ENCODE data around the gene DOCK2. TPM values are rescaled to one million over a fixed set of nuclear protein-coding genes. Genes with fewer than 3 reads are reported as not detected.
A peak's percentile ranks its signal among the peaks of the same experiment; 100 is the strongest.

DOCK2 gene
- total RNA-seq, 2 experiments from 2014 or later = 161 to 205 TPM

- Histone ChIP-seq H3K27ac (ENCODE audit: low read depth, low read length, poor library complexity, severe bottlenecking) (no peak overlapping the region), H3K4me3 (ENCODE audit: low read depth, low read length, poor library complexity, severe bottlenecking) (no peak overlapping the region), H2AFZ (ENCODE audit: low read length) (no peak overlapping the region), H3K4me1 (ENCODE audit: insufficient read depth, low read length, poor library complexity, severe bottlenecking) (peaks cover 13% of the 10 kb centered on the region), H3K4me2 (ENCODE audit: low read length) (0 out of 2 replicates have a peak overlapping the region, but pooled peaks have one; percentile 27), H4K20me1 (ENCODE audit: insufficient read depth, low read length) (no peaks in the 10 kb centered on the region), H3K9me3 (ENCODE audit: low read length) (no peaks in the 10 kb centered on the region), H3K79me2 (ENCODE audit: insufficient read depth, low read depth, low read length) (no peaks in the 10 kb centered on the region), H3K9me2 (ENCODE audit: insufficient read depth, low read length) (no peaks in the 10 kb centered on the region), H3K36me3 (ENCODE audit: insufficient read depth, low read length) (peaks cover 14% of the 10 kb centered on the region; the same call in 1 of the 2 replicates)
- DNase-seq (ENCODE audit: low spot score) = no peak
- ChIA-PET CTCF (ENCODE audit: unreplicated experiment) (no interaction called here), POLR2A (interaction anchor here (0.6 to 0.7 kb wide), 2 partner anchors 457 to 561 kb away, joined by 3 read pairs; no protein-coding TSS in a partner anchor)
- no TSS peak for BruUV-seq (replicated peaks)
- intact Hi-C loops (cut with micrococcal nuclease; ENCODE audit: unreplicated experiment) = no loop called here
- TF ChIP-seq CTCF (conservative IDR thresholded peaks at IDR 0.05; ENCODE audit: low read length) = no peak
- no peak for TF ChIP-seq EZH2phosphoT487 (IDR thresholded peaks at IDR 0.05; ENCODE audit: borderline replicate concordance, low read depth, low read length)
Measured at GRCh38 chr5:169893571-169893970, 256.5 kb downstream of the DOCK2 start.

DNA sequence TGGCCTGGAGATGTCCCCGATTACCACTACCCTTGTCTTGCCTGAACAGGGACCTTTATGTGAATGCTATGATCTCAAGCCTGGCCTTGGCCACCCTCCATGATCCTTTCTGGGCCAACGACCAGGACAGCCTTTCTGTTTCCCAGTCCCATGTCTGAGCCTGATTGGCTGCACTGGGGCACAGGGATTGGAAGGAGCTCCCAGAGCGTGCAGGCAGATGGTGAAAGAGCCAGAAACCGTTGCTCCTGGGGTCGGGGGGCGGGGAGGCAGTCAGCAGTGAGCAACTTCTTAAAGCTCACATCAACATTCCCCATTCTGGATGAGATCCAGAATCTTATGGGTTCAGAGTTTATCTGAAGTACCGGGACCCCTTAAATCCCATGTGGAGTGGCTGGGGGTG, 258.9 kb downstream of the DOCK2 start:
- CTCF ChIA-PET (ENCODE audit: unreplicated experiment) = no interaction called here

More for the DNA sequence above, 258.9 kb downstream of the DOCK2 start:
- POLR2A ChIA-PET = interaction anchor here (2.0 kb wide), 1 partner anchor 14 kb away, joined by 5 read pairs; no protein-coding TSS in a partner anchor
- intact Hi-C loops (cut with micrococcal nuclease; ENCODE audit: unreplicated experiment) = no loop called here
- Histone ChIP-seq H3K4me3 (ENCODE audit: low read depth, low read length, poor library complexity, severe bottlenecking) (no peak overlapping the region), H2AFZ (ENCODE audit: low read length) (no peak overlapping the region), H4K20me1 (ENCODE audit: insufficient read depth, low read length) (no peaks in the 10 kb centered on the region), H3K27ac (ENCODE audit: low read depth, low read length, poor library complexity, severe bottlenecking) (no peak overlapping the region), H3K9me3 (ENCODE audit: low read length) (no peaks in the 10 kb centered on the region), H3K36me3 (ENCODE audit: insufficient read depth, low read length) (peaks cover 25% of the 10 kb centered on the region; the same call in 1 of the 2 replicates), H3K79me2 (ENCODE audit: insufficient read depth, low read depth, low read length) (no peaks in the 10 kb centered on the region), H3K4me1 (ENCODE audit: insufficient read depth, low read length, poor library complexity, severe bottlenecking) (peaks cover 13% of the 10 kb centered on the region), H3K4me2 (ENCODE audit: low read length) (no peak overlapping the region), H3K9me2 (ENCODE audit: insufficient read depth, low read length) (no peaks in the 10 kb centered on the region)
- no TSS peak for BruUV-seq (replicated peaks)
- DNase-seq (ENCODE audit: low spot score) = no peak
- TF ChIP-seq EZH2phosphoT487 (IDR thresholded peaks at IDR 0.05; ENCODE audit: borderline replicate concordance, low read depth, low read length) (no peak), CTCF (conservative IDR thresholded peaks at IDR 0.05; ENCODE audit: low read length) (no peak)

All from OCI-LY7 (cell line).